OCI-M2 (cell line): ENCODE results near the gene KLHL7.
"Not testable (repeated sequence)": the region's sequence is repeated elsewhere in the genome, so short reads cannot be mapped to it uniquely, and the experiment has no call there.

Source experiments
- DNase-seq: peaks from one replicate; lab custom pipeline; 2025; ENCODE audit not compliant: unreplicated experiment; lab: John Stamatoyannopoulos, UW

The KLHL7 gene

DNA sequence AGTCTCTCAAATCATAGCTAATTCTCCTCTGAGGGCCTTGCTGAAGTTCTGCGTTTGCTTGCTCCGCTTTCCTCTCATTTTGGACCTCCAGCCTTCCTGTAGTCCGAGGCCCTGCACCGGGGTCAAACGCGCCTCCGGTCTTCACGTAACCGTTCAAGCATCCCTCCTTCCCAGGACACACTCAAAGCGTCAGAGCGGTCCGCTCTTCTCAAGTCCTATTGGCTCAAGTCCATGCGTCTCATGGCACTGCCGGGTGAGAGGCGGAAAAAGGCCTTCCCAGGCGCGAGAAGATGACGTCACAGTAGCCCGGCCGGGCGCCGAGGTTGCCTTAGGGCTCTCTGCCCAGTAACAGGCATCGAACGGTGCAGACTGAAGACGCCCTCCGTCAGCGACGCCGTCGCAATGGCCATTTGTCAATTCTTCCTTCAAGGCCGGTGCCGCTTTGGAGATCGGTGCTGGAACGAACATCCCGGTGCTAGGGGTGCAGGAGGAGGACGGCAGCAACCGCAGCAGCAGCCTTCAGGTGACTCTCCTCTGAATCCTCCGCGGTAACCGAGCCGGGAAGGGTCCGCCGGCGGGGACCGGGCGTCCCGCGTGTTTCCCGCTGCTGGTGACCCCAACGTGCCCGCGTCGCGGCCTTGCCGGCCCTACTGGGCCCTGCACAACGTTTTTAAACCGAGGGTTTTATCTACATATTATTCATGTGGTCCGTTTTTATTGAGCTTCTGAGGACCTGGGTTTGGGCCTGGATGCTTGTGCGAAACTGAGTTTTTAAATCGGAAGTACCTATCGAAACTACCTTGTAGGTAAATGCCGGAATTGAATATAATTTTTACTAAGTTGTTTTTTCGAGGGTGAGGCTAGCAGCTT, 76.3 kb downstream of the KLHL7 start, which contains the start of gene NUP42:
Gene NUP42 (plus strand): TSS at position 365 of the 870 bp plus-strand sequence. CDS start 38 bp downstream, at position 403.
- DNase-seq = peak; percentile 92

DNA sequence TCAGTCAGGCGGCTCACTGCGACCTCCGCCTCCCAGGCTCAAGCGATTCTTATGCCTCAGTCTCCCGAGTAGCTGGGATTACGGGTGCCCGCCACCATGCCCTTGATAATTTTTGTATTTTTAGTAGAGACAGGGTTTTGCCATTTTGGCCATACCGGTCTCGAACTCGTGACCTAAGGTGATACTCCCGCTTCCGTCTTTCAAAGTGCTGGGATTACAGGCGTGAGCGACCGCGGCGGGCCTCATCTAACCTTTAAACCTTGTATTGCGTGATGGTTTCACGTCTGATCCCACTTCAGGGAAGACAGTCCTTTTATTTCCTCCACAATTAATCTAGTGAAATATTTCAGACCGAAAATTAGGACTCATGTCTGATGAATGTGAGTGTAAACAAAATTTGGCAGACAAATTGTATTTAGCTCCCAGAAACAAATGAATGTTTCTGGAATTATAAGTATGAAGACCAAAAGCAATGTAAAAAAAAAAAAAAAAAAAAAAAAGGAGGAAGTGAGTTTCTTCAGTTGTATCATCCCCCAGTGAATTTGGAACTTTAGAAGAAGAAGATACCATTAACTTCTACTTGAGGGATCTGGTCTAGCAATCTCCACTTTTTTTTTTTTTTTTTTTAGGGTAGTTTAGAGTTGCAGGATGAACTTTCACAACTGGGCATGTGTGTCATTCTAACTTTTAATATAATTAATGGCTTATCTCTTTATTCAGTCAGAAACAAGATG, 77.9 kb downstream of the KLHL7 start:
- no peak for DNase-seq

DNA sequence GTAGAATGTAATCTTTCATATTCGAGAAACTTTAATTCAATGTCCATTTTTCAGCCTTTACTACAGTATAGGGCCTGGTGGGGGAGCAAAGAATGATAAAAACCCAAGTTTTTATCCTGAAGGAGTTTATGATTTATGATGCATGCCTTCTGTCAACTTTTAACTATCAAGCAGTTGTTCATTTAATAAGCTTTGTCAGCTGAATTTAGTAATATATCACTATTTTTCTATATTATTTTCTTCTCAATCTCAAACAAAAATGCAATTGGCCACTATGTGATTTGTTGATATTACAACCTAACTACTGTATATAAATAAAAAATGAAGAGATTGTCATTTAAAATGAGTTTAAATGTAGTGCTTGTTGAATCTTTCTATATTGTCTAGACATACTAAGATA, 78.7 kb downstream of the KLHL7 start:
- no peak for DNase-seq

GRCh38 chr7:23184709-23185359, 79.2 kb downstream of the KLHL7 start:
- DNase-seq = no peak

DNA sequence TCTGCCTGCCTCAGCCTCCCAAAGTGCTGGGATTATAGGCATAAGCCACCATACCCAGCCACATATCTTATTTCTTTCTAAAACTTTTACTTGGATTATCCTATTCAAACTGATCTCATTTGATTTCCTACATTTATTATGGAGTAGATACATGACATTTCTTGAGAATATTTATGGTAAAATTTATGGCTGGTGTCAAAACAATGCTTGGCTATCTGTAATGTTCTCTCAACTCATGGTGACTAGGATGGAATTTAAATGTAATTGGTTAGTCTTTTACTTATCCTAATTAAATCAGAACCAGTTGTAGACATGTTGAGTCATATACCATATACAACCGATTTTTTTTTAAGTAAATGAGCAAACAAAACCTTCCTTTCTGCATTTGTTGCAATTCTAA, 80.4 kb downstream of the KLHL7 start:
- DNase-seq = no peak

DNA sequence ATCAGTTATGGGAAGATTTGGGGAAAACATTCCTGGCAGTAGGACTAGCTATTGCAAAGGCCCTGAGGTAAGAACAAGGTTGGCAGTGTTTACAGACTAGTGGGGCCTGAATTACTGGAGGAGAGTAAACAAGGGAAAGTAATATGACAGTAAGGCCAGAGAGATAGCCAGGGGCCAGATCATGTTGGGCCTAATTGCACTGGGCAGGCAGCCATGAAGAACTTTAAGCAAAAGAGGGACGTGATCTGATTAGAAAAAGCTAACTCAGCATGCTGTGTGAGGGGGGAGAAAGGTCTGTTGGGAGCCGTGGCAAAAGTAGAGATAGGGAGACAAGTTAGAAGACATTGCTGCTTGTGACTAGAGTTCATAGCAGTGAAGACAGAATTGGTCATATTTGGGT, 85.4 kb downstream of the KLHL7 start:
- DNase-seq = no peak

- DNase-seq = not testable (repeated sequence)
These were observed 88.2 kb downstream of the KLHL7 start for GRCh38 chr7:23193650-23194227.

DNA sequence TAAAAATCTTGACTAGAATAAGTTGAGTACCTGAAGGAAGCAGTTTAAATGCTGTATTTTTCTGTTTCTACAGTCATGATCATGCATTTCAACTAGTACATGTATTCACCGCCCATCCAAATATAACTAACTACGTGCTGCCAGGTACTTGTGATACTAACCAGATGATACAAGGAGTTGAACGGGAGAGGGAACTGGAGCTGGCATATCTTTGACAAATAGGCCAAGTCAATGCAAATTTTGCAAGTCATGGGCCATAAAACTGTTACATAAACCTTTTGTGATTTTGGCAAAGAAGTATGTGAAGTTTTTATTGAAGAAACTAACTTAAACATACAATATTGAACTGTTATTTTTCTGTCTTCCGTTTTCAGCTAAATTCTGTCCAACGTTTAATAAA, 90.7 kb downstream of the KLHL7 start:
- no peak for DNase-seq

- DNase-seq = not testable (repeated sequence)
These were observed 92.2 kb downstream of the KLHL7 start for GRCh38 chr7:23197745-23198144.

DNA sequence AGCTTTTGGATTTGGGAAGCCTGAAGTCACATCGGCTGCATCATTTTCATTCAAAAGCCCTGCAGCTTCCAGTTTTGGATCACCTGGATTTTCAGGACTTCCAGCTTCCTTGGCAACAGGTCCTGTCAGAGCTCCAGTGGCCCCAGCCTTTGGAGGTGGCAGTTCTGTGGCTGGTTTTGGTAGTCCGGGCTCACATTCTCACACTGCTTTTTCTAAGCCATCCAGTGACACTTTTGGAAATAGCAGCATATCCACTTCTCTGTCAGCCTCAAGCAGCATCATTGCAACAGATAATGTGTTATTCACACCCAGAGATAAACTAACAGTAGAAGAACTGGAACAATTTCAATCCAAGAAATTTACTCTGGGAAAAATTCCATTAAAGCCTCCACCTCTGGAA, 94.7 kb downstream of the KLHL7 start:
- no peak for DNase-seq

DNA sequence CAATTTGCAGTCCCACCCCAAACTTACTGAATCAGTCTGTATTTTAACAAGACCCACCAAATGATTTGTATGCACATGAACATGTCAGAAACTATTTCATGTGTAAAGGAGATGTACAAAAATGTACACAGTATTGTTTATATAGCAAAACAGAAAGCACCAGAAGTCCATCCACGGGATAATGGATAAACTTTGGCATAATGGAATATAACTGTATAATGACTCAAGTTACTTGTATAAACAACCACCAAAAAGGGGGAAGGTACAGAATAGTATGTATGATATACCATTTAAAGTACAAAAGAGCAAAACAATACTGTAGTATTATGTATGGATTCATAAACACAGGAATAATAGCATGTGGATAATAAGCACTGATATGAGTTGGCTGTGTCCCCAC, 98.7 kb downstream of the KLHL7 start:
- DNase-seq = no peak

GRCh38 chr7:23205577-23205908, 100.0 kb downstream of the KLHL7 start:
- no peak for DNase-seq

DNA sequence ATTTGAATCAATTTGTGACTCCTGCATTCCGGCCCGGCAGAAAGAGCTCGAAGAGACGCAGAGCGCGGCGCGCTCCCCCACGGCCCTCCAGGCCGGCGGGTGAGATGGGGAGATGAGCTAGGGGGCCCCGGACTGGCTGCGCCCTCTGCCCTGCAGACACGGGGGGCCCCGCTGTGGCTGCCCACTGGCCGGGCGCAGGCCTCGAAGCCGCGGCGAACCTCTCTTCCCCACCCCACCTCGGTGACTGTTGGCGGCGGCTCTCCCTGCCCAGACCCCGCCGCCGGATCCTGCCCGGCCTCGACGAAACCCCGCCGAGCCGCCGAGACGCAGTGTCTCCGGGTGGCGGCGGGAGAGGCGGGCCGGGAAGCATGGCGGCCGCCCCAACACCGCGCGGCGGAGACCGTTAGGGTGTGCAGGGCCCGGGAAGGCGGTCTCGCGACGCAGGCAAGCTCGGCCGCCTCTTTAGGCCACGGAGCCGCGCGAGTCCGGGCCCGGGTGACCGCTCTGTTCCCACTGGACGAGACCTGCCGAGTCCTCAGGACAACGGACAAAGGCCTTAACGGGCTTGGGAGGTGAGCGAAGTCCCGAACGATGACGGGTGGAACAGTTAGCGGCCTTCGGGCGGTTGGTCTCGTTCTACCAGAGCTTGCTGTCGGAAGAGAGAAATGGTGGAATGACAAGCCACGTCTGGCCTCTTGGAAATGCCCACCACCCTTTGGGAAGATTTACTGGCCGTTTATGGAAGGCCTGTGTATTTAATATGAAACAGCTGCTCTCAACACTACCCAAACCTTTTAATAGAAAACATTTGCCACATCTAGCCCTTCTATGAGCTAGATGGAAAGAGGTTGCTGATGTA, 100.6 kb downstream of the KLHL7 start:
- DNase-seq = no peak

- no peak for DNase-seq
These were observed 101.4 kb downstream of the KLHL7 start for GRCh38 chr7:23207021-23207420.

GRCh38 chr7:23207884-23208283, 102.3 kb downstream of the KLHL7 start:
- DNase-seq = no peak

DNA sequence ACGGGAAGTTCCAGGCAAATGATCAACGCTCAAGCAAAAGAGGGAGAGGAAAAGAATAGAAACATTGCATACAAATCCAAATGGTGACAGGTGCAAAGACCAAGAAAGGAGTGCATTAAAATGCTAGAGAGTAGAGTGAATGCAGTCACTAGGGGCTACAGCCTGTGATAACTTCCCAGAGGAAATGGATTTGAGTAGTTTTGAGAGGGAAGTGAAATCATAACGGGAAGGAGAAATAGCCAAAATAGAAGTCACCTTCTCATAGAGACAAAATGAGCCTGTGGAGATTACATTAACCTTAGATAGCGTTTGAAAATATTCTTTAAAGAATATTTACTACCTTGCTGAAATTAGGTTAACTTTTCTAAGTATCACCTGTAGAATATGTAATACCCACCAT, 102.7 kb downstream of the KLHL7 start:
- no peak for DNase-seq

DNA sequence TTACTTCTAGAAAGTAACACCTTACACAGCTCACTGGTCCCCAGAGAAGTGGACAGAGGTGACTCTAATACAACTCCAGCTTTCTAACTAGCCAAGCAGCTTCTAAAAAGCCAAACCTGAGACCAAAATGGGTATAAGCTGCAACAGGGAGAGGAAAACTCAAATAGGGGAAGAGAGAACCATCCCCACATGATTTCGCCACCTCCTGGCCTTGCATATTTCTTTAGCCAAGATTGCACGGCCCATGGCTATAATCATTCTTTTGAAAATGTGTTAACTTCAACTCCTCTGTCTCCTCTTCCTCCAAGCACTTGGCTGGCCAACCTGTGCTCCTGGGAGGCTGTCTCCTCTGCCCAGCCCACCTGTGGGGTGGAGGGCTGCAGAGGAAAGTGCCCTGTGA, 104.9 kb downstream of the KLHL7 start:
- DNase-seq = no peak

DNA sequence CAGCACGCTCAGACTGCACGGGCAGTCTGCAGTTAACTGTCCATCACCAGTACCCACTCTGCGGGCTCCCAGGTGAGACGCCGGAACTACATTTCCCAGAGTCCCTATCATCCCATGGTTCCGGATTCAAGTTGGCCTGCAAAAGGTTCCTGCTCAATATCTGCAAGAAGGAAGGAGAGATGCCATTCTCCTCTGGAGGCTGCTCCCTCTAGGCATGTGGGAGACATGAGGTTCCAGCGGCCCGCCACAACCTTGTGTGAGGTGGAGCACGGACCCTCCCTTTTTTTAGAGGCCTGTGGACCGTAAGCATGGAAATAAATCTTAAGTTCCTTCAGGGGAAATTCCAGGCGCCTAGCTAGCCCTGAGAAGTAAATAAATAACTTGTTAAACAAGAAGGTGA, 106.0 kb downstream of the KLHL7 start:
- no peak for DNase-seq

- no peak for DNase-seq
These were observed 106.8 kb downstream of the KLHL7 start for GRCh38 chr7:23212395-23212794.

GRCh38 chr7:23212841-23213240, 107.3 kb downstream of the KLHL7 start:
- DNase-seq = no peak

GRCh38 chr7:23213755-23214154, 108.2 kb downstream of the KLHL7 start:
- DNase-seq = no peak
